ENCODE data around the gene MTMR10. TPM values are rescaled to one million over a fixed set of nuclear protein-coding genes. Genes with fewer than 3 reads are reported as not detected.
A peak's percentile ranks its signal among the peaks of the same experiment; 100 is the strongest.

MTMR10 gene
- polyA plus RNA-seq, 6 donors from 2014 or later: 2.7 to 43.0 (median 17.1) TPM

- Mint-ChIP-seq H3K36me3 (peaks cover 0 to 26% of the 10 kb centered on the region in 2 donors), H3K27ac (peak overlapping the region in 5 of 6 donors; percentile 9 to 81 (median 26)), H3K4me1 (peaks cover 39 to 50% (median 43%) of the 10 kb centered on the region in 3 donors), H3K27me3 (no peaks in the 10 kb centered on the region), H3K9me3 (no peaks in the 10 kb centered on the region), H3K4me3 (peak overlapping the region in 3 of 8 donors; percentile 4 to 38 (median 33))
- ATAC-seq (ENCODE audit: low read depth in 2 of 2) (no peak), DNase-seq (no peak)
These were observed 21.7 kb downstream of the MTMR10 start for GRCh38 chr15:30969724-30970123.

- Mint-ChIP-seq H3K27me3 (no peaks in the 10 kb centered on the region), H3K36me3 (peaks cover 11 to 26% of the 10 kb centered on the region in 2 donors), H3K4me3 (no peak overlapping the region), H3K4me1 (peaks cover 13 to 42% (median 22%) of the 10 kb centered on the region in 3 donors), H3K9me3 (no peaks in the 10 kb centered on the region), H3K27ac (no peak overlapping the region)
- no peak for ATAC-seq (ENCODE audit: low read depth in 2 of 2)
- no peak for DNase-seq
These were observed 27.7 kb downstream of the MTMR10 start for GRCh38 chr15:30963681-30964080.

- DNase-seq (no peak), ATAC-seq (ENCODE audit: low read depth in 2 of 2) (no peak)
- peaks cover 17 to 46% (median 20%) of the 10 kb centered on the region in 3 donors for H3K4me1 Mint-ChIP-seq
- peaks cover 17 to 33% of the 10 kb centered on the region in 2 donors for H3K36me3 Mint-ChIP-seq
- no peaks in the 10 kb centered on the region for H3K27me3 Mint-ChIP-seq
- H3K27ac Mint-ChIP-seq: peak overlapping the region in 4 of 6 donors; percentile 39 to 74 (median 68)
- H3K4me3 Mint-ChIP-seq: no peak overlapping the region
- H3K9me3 Mint-ChIP-seq: no peaks in the 10 kb centered on the region
These were observed 28.8 kb downstream of the MTMR10 start for GRCh38 chr15:30962659-30963058.

- no peak for DNase-seq
- Mint-ChIP-seq H3K4me1 (peaks cover 20 to 48% (median 21%) of the 10 kb centered on the region in 3 donors), H3K36me3 (peaks cover 21 to 38% of the 10 kb centered on the region in 2 donors), H3K27me3 (no peaks in the 10 kb centered on the region), H3K9me3 (no peaks in the 10 kb centered on the region), H3K27ac (peak overlapping the region in 5 of 6 donors; percentile 13 to 74 (median 63)), H3K4me3 (no peak overlapping the region)
- ATAC-seq (ENCODE audit: low read depth in 2 of 2): no peak
These were observed 29.3 kb downstream of the MTMR10 start for GRCh38 chr15:30962079-30962478.

GRCh38 chr15:30958219-30958618 lies 33.2 kb downstream of the MTMR10 start:
- H3K9me3 Mint-ChIP-seq: no peaks in the 10 kb centered on the region
- no peak overlapping the region for H3K4me3 Mint-ChIP-seq
- H3K27ac Mint-ChIP-seq: peak overlapping the region in 3 of 6 donors; percentile 12 to 56 (median 48)
- H3K27me3 Mint-ChIP-seq: no peaks in the 10 kb centered on the region
- peaks cover 31 to 55% of the 10 kb centered on the region in 2 donors for H3K36me3 Mint-ChIP-seq
- DNase-seq (no peak), ATAC-seq (ENCODE audit: low read depth in 2 of 2) (no peak)
- H3K4me1 Mint-ChIP-seq: peaks cover 15 to 38% (median 16%) of the 10 kb centered on the region in 3 donors

GRCh38 chr15:30956216-30957124 lies 35.0 kb downstream of the MTMR10 start:
- H3K27ac Mint-ChIP-seq: peak overlapping the region in 3 of 6 donors; percentile 42 to 75 (median 43)
- H3K9me3 Mint-ChIP-seq: no peaks in the 10 kb centered on the region
- H3K27me3 Mint-ChIP-seq: no peaks in the 10 kb centered on the region

GRCh38 chr15:30954674-30955073 lies 36.8 kb downstream of the MTMR10 start:
- Mint-ChIP-seq H3K4me3 (no peak overlapping the region), H3K27ac (no peak overlapping the region), H3K36me3 (peaks cover 47 to 51% of the 10 kb centered on the region in 2 donors), H3K9me3 (no peaks in the 10 kb centered on the region), H3K4me1 (peaks cover 14 to 18% (median 15%) of the 10 kb centered on the region in 3 donors), H3K27me3 (no peaks in the 10 kb centered on the region)
- ATAC-seq (ENCODE audit: low read depth in 2 of 2): no peak
- DNase-seq: no peak

More at GRCh38 chr15:30956216-30957124, 35.0 kb downstream of the MTMR10 start:
- peaks cover 15 to 29% (median 16%) of the 10 kb centered on the region in 3 donors for H3K4me1 Mint-ChIP-seq
- H3K4me3 Mint-ChIP-seq: no peak overlapping the region
- DNase-seq (no peak), ATAC-seq (ENCODE audit: low read depth in 2 of 2) (no peak)
- H3K36me3 Mint-ChIP-seq: peaks cover 37 to 57% of the 10 kb centered on the region in 2 donors

- Mint-ChIP-seq H3K4me3 (peak overlapping the region in 1 of 8 donors; percentile 3), H3K27ac (peak overlapping the region in 2 of 6 donors; percentile 13 to 75), H3K9me3 (peaks cover 0 to 2% (median 0%) of the 10 kb centered on the region in 7 donors), H3K27me3 (no peaks in the 10 kb centered on the region), H3K4me1 (peaks cover 7 to 15% (median 13%) of the 10 kb centered on the region in 3 donors), H3K36me3 (peaks cover 51 to 54% of the 10 kb centered on the region in 2 donors)
- no peak for DNase-seq
- ATAC-seq (ENCODE audit: low read depth in 2 of 2): no peak
These were observed 37.6 kb downstream of the MTMR10 start for GRCh38 chr15:30953731-30954378.

- H3K27ac Mint-ChIP-seq: no peak overlapping the region
- no peak overlapping the region for H3K4me3 Mint-ChIP-seq
- no peaks in the 10 kb centered on the region for H3K27me3 Mint-ChIP-seq
- H3K4me1 Mint-ChIP-seq: peaks cover 7 to 14% (median 12%) of the 10 kb centered on the region in 3 donors
- DNase-seq (no peak), ATAC-seq (ENCODE audit: low read depth in 2 of 2) (no peak)
- peaks cover 0 to 2% (median 0%) of the 10 kb centered on the region in 7 donors for H3K9me3 Mint-ChIP-seq
- peaks cover 50 to 53% of the 10 kb centered on the region in 2 donors for H3K36me3 Mint-ChIP-seq
These were observed 38.2 kb downstream of the MTMR10 start for GRCh38 chr15:30953183-30953582.

- DNase-seq (no peak), ATAC-seq (ENCODE audit: low read depth in 2 of 2) (no peak)
- no peak overlapping the region for H3K4me3 Mint-ChIP-seq
- peaks cover 0 to 10% (median 2%) of the 10 kb centered on the region in 3 donors for H3K4me1 Mint-ChIP-seq
- peak overlapping the region in 1 of 6 donors; percentile 22 for H3K27ac Mint-ChIP-seq
- H3K36me3 Mint-ChIP-seq: peaks cover 33 to 38% of the 10 kb centered on the region in 2 donors
- no peaks in the 10 kb centered on the region for H3K9me3 Mint-ChIP-seq
- no peaks in the 10 kb centered on the region for H3K27me3 Mint-ChIP-seq
These were observed 47.6 kb downstream of the MTMR10 start for GRCh38 chr15:30943654-30944335.

GRCh38 chr15:30941520-30941919 lies 49.9 kb downstream of the MTMR10 start:
- Mint-ChIP-seq H3K27ac (peak overlapping the region in 1 of 6 donors; percentile 80), H3K4me3 (no peak overlapping the region), H3K36me3 (peaks cover 25 to 31% of the 10 kb centered on the region in 2 donors), H3K4me1 (peaks cover 0 to 10% (median 5%) of the 10 kb centered on the region in 3 donors), H3K27me3 (no peaks in the 10 kb centered on the region), H3K9me3 (no peaks in the 10 kb centered on the region)
- DNase-seq (no peak), ATAC-seq (ENCODE audit: low read depth in 2 of 2) (no peak)

GRCh38 chr15:30940359-30940758 lies 51.1 kb downstream of the MTMR10 start:
- H3K9me3 Mint-ChIP-seq: no peaks in the 10 kb centered on the region
- H3K27ac Mint-ChIP-seq: peak overlapping the region in 1 of 6 donors; percentile 53
- H3K4me1 Mint-ChIP-seq: peaks cover 4 to 13% (median 5%) of the 10 kb centered on the region in 3 donors
- H3K4me3 Mint-ChIP-seq: no peak overlapping the region
- H3K27me3 Mint-ChIP-seq: no peaks in the 10 kb centered on the region
- no peak for DNase-seq
- peaks cover 21 to 24% of the 10 kb centered on the region in 2 donors for H3K36me3 Mint-ChIP-seq
- no peak for ATAC-seq (ENCODE audit: low read depth in 2 of 2)

- Mint-ChIP-seq H3K27ac (peak overlapping the region in 1 of 6 donors; percentile 33), H3K27me3 (no peaks in the 10 kb centered on the region), H3K4me1 (peaks cover 4 to 18% (median 15%) of the 10 kb centered on the region in 3 donors), H3K9me3 (no peaks in the 10 kb centered on the region), H3K4me3 (no peak overlapping the region), H3K36me3 (peaks cover 16 to 17% of the 10 kb centered on the region in 2 donors)
- DNase-seq: no peak
- ATAC-seq (ENCODE audit: low read depth in 2 of 2): no peak
These were observed 52.3 kb downstream of the MTMR10 start for GRCh38 chr15:30939161-30939560.

All from naive B cell (primary cell).